ENCODE data around the gene POU3F3.

- TF ChIP-seq, protein P1, sequence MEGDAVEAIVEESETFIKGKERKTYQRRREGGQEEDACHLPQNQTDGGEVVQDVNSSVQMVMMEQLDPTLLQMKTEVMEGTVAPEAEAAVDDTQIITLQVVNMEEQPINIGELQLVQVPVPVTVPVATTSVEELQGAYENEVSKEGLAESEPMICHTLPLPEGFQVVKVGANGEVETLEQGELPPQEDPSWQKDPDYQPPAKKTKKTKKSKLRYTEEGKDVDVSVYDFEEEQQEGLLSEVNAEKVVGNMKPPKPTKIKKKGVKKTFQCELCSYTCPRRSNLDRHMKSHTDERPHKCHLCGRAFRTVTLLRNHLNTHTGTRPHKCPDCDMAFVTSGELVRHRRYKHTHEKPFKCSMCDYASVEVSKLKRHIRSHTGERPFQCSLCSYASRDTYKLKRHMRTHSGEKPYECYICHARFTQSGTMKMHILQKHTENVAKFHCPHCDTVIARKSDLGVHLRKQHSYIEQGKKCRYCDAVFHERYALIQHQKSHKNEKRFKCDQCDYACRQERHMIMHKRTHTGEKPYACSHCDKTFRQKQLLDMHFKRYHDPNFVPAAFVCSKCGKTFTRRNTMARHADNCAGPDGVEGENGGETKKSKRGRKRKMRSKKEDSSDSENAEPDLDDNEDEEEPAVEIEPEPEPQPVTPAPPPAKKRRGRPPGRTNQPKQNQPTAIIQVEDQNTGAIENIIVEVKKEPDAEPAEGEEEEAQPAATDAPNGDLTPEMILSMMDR (conservative IDR thresholded peaks at IDR 0.05; ENCODE audit: low read length) = no peak
- TF ChIP-seq EZH2phosphoT487 (IDR thresholded peaks at IDR 0.05; ENCODE audit: borderline replicate concordance, low read depth, low read length) = no peak
Observed at GRCh38 chr2:104897515-104898184, 43.7 kb downstream of the POU3F3 start.
